GM18858 (cell line): ENCODE results near the gene ECHDC1.
A peak's percentile ranks its signal among the peaks of the same experiment; 100 is the strongest.

Experiments
- ATAC-seq: cut with Tn5 transposase; IDR thresholded peaks from one replicate; pipeline ENCODE4 v1.9.1; 2021; ENCODE audit not compliant: unreplicated experiment

Gene ECHDC1

DNA sequence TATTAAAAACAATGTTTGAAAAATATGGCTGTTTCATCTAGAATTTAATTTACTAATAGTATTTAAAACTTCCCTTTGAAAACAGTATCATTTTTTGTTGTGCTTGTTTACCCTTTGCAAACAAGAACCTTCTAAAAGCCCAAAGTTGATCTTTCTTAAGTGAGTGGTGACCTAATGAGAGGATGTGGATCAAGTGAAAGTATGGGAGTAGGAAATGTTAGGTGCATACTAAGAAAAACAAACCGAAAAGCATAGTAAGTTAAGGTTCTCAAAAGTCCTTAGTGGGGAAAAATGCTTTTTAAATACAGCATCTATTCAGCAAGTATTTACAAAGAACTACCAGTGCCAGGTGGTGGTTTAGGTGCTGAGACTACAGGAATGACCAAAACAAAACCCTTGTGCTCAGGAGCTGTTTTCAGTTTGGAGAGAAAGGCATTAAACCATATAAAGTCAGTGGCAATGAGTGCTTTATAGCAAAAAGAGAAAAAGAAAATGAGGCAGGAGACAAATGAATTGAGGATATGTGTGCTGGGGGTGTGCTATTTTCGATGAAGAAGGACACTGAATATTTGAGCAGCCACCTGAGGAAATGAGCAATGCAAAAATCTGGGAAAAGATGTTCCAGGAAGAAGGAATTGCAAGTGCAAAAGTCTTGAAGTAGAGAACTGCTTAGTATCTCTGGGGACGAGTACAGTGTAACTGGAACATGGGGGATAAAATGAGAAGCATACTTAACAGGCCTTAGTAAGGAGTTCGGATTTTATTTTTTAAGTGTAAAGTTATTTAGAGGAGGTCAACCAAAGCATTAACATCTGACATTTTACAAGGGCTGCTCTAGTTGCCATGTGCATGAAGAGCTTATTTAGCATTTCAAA lies 52.8 kb downstream of the ECHDC1 start:
- ATAC-seq = peak; percentile 40

DNA sequence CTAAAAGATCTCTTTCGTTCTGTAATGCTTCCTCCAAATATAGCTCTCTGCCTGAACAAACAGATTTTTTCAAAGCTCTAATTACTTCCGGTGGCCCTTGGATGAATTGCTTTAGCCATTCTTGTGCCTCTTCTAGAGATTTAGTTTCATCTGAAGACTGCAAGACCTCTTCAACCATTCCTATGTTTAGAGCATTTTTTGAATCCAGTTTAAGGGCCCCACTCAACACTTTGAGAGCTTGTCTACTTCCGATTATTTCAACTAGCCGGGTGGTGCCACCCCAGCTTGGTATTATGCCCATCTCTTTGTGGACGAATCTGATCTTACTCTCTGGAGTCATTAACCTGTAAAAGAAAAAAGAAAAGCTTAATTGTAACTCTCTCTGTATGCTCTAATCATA lies 53.5 kb downstream of the ECHDC1 start:
- no peak for ATAC-seq

DNA sequence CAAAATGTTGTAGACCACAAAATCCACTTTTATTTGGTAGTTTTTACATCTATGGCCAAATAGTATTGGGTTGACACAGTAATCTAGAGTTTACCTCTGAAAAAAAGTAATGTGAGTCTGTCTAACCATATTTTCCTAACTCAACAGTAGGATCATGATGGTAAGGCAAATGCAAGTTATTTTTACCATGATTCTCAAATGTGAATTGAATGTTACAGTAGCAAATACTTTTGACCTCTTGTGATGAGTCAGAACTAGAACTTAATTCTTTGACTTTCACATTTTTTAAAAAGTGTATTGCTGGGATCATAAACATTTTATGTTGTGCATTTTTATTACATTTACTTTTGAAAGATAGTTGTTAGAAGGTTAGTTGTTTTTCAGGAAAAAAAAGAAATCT lies 54.7 kb downstream of the ECHDC1 start:
- ATAC-seq = peak; percentile 26

DNA sequence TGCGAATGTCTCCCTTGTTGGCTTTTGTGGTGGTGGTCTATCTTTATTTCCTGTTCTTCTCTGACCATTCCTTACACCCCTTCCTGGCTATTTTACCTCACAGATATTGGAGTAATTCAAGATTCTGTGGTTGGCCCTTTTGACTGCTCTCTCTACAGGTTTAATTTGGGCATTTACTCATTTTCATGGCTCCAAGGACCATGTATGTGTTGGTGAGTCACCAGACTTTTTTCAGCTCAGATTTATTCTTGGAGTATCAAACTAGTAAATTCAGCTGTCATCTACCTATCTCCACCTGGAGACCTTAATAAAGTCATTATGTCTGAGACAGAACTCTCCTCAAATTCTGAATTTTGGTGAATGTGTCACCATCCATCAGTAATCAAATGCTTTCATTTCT lies 61.2 kb downstream of the ECHDC1 start:
- no peak for ATAC-seq

DNA sequence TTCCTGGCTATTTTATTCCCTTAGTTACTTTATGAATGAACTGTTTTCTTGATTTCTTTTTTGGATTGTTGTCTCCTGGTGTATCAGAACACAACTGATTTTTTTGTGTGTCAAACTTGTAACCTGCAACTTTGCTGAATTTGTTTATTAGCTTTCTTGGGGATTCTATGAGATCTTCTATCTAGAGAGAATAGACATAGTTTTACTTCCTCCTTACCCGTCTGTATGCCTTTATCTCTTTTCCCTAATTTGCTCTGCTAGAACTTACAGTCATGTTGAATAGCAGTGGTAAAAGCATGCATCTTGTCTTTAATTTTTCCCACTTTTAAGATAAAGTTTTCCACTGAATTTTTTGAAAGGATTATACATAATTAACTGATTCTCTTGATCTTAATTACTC lies 63.6 kb downstream of the ECHDC1 start:
- ATAC-seq = peak; percentile 52

DNA sequence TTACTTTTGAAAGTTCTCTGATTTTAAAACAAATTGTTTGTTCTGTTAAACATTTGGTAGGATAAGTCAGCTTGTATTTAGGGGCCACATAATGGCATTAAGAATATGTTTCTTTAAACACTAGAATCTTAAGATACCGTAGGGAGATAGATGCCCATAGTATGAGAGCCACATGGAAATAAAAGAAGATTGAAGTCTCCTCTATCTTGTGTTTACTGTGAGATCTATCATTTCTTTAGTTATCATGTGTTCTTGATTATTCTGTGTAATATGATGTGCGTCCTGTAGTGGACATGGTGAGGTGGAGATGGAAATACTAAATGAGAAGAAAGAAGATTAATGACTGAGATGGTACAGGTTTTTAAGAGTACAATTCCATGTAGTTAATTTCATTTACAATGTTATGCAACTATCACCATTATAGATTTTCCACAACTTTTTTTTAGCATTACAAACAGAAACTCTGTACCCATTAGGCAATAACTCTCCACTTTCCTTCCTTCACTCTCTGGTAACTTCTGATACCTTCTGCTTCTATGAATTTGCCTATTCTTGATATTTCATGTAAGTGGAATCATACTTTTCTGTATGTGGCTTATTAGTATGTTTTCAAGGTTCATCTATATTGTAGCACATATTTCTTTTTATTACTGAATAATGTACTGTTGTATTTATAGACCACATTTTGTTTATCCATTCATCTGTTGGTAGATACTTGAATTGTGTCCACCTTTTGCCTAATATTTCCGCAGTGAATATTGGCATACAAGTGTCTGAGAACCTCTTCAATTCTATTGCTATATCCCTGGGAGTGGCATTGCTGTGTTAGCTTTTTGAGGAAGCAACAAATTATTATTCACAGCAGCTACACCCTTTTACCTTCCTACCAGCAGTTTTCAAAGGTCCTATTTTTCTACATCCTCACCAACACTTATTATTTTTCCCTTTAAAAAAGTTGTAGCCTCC lies 65.2 kb downstream of the ECHDC1 start:
- no peak for ATAC-seq

DNA sequence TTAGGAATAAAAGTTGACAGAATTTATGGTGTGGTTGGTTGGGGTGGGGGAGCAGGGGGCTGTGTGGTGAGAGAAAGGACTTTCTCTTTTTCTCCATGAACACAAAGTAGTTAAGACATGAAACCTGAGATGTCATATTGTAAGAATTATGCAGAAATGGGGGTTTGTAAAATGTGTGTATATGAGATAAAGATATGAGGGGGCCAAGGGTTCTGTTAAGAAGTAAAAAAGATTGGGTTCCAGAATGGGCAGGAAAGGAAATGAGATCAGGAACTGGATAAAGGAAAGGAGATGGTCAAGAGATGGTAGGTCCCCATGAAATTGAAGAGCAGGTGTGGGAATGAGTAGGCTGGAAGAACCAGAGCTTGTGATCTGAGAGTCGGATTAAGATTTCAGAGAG lies 67.1 kb downstream of the ECHDC1 start:
- ATAC-seq = no peak

DNA sequence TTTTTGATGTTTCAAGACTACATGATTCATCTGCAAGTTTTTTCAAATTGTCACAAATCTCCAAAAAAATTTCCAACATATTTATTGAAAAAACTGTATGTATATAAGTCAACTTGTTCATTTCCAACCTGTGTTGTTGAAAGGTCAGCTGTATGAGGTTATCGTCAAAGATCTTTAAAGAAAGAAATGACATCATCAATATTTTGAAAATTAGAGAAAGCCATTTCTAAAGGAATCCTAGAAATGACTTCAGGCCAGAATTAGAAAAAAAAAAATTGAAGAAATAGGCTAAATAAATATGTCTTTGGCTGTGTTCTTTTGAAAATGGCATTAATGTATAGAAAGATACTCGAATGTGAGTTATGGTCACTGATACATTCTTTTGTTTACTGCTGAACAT lies 69.9 kb downstream of the ECHDC1 start:
- ATAC-seq = no peak

DNA sequence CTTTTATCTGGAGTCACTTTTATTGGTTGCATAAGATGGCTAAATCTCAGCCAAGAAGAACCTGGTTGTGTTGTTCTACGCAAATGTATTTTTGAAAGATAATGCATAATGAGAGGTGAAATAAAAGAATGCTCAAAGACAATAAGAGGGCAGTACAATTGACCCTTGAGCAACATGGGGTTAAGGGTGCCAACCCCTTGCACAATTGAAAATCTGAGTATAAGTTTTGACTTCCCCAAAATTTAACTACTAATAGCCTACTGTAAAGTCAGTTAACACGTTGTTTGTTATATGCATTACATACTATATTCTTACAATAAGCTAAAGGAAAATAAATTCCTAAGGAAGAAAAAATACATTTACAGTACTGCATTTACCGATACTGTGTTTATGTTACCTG lies 70.8 kb downstream of the ECHDC1 start:
- no peak for ATAC-seq

DNA sequence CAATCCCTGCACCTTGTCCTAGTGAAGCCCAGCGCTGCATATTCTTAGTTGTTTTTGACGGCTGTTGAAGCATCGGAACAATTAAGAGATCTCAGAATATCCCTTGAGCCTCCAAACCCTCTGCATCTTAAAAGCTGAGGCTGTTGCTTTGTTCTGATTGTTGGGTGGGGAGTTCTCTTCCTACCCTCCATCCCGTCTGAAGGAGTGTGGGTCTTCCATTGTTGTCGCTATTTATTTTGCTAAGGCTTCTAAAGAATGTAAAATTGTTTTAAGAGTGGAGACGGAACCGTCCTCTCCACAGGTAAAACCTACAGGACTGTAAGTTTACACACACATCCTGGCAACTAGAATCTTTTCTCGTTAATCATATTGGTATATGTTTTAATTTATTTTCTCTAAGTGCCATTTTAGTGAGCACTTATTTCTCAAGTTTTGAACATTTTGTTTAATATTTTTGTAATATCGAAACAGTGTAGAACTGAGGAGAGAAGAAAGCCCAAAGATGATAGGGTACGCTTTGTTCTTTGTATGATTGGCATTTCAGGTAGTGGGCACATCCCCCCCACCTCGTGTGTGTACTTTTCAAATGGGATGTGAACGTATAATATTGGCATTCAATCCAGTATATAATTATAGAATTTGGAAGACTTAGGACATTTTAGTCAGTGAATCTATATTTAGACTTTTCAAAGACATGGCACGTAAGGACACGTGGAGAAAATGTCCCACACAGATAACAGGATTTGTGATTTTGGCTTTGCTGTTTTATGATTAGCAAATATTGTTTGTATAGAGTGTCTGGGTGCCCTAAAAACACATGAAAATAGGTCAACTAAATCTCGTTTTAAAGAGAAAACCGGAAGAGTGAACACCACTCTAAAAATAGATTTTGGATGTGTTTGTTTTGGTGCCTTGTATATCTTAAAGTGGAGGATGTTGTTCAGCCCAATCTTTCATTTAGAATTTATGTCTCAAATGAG lies 75.5 kb downstream of the ECHDC1 start:
- peak; percentile 1 for ATAC-seq

DNA sequence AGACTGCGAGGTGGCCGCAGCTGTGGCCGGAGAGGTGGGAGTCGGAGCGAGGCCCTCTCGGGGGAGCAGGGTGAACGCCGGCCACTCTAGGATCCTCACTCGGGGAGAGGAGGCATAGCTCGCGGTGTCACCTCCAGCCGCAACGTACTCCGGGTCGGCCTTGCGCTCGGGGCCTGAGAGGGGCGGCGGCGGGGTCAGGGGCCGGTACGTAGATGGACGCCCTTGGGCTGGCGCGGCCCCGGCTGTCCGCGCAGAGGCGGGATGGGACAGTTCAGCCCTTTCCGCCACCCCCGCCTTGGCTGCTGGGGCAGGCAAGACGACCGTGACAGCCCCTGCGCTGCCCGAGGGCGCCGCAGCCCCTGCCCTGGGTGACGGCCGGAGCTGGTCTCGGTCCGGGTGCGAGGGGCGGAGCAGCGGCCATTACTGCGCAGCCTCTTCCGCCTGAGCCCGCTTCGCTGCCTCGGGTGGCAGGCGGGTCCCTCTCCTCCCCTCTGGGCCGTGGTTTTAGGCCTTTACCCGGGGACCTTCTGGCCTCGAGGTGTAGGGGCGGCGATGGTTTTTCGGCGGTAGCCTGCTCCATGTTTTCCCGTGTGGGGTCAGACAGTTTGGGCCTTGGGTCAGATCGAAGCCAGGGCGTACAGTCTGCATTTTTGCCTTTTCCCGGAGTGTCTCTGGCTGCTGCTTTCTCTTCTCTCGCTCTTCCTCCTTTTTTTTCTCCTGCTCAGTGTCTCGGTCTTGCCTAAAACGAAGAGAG lies 76.3 kb downstream of the ECHDC1 start:
- ATAC-seq = peak; percentile 61

DNA sequence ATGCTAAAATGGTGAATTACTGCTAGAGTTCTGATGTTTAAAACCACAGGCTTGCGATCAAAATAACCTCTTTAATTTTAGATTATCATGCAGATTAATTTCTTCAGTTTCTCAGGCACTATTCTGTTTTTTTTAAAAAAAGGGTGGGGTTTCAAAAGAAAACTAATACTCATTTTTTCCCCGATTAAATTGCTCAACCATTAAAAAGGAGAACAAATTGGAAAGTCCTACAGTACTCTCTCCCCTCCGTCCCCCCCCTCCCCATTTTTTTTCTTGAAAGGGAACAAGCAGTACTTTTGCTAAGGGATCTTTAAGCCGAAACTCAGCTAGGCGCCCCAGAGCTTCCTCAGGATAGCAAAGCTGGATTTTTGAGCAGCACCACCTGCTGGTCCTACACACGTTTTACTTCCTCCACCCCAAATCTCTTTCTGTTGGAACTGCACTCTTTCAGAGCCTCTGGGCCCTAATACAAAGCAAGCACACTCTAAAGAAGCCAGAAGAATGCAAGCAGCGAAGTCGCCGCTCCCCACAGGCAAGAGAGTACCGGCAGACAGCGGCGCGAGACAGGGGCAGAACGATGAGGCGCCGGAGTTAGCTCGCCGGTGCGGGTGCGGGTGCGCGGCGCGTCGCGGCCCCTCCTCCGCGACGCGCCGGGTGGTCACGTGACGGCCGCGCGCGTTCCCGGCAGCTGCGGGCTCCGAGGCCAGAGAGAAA lies 77.1 kb downstream of the ECHDC1 start, which contains the start of gene RNF146:
TSS of gene RNF146 (plus strand) at position 687 of the 714 bp plus-strand sequence. CDS start 13,475 bp downstream, outside the sequence.
- peak; percentile 67 for ATAC-seq

DNA sequence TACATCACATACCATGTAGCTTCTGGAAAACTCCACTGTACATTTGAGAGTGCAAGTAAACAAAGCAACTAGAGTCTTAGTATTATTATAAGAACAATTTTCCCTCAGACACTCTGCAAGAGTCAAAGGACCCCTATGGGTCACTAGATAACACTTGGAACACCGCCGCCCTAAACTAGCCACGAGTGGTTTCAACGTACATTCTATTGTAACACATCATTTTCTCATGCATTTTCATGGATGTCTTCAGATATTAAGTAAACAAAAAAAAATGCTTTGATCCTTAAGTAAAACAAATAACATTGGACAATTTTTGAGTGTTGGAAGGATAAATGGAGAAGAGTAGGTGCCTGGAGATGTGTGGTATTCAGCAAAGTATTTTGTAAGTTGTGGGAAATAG lies 79.9 kb downstream of the ECHDC1 start:
- no peak for ATAC-seq

DNA sequence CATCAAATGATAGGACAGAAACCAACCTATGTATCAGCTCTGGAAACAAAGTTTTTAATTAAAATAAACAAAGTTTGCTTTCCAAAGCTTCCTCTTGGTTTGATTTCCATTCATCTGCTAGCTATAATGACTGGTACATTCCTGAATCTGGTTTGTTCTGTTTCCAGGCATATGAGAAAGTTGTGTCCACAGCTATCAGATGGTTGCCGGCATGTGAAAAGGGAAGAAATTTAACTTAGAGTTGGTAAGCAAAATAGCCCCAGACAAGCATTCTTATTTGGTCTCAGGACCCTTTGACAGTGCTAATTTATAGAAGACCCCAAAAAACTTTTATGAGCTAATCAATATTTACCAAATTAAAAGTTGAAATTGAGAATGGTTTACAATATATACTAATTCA lies 80.5 kb downstream of the ECHDC1 start:
- ATAC-seq = no peak

DNA sequence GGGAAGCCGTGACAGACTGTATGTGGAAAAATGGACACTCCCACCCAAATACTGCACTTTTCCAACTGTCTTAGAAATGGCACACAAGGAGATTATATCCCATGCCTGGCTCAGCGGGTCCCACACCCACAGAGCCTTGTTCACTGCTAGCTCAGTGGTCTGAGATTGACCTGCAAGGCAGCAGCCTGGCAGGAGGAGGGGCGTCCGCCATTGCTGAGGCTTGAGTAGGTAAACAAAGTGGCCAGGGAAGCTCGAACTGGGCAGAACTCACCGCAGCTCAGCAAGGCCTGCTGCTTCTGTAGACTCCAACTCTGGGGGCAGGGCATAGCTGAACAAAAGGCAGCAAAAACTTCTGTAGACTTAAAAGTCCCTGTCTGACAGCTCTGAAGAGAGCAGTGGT lies 88.1 kb downstream of the ECHDC1 start:
- ATAC-seq = no peak

DNA sequence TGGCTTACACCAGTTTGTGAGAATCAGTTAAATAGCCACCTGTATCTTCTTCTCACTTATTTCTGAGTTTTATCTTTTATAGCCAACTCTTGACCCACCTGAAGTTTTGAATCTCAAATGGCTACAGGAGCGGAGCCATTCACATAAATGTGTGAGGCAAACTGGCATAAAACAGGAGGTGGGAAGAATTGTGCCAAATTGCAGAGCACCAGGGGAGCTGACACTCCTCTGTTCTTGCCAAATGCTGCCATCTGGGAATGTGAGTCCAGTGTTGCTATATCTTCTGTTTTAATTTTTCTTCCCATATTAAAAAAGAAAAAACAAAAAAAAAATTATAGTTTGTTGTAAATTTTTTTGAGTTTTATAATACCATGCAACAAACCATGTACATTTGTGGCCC lies 93.8 kb downstream of the ECHDC1 start:
- ATAC-seq = no peak

DNA sequence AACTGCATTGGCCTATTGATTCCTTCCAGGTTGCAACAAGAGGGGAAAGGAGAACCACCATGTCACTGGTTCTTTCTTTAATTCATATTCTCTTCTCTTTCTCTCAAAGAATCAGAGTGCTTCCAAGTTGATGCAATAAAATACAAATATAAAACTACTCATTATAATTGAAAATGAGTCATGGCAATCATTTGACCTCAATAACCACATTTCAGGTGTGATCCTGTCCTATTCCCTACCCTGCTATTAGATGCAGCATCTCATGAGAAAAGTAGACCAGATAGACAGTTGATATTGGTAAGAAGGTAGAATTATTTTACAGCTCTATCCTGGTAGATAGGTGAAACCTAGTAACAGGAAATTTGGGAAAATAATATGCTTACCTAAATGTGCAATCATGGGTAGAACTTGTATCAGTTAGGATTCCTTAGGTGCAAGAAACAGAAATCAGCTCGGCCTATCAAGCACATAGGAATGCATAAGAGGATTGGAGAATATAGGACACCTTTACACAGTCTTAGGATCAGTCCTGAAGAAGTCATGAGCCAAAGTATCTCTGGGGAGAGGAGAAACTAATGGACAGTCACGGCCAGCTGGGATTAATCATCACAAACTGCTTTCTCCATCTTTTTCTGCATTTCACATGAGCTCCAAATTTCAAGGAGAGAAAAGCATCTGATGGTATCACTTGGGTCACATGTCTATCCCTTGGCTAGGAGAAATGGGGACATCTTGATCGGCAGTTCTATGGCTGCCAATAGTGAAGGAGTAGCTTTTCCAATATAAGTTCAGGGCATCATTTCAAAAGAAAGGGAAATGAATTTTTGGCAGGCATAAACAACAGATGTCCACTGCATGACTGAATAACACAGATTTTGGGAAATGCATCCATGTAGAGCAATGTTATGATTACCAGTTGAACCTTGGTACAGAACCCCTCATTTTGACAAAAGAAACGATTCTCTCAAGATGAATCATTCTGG lies 96.0 kb downstream of the ECHDC1 start:
- ATAC-seq = no peak

DNA sequence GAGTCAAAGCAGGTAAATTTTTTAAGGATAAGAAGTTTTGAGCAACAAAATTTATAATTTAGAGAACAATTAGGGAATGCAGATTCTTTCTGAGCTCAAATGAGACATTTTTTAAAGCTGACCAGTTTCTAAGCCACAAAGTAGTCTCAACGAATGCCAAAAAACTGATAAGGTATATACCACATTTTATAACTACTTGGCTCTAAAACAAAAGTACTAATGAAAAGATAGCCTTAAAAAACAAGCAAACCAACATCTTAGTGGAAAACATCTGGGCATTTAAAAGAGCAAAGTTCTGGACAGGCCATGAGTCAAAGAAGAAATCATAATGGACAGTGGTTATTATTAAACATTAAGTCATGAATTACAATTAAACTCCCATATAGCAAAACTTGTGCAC lies 99.9 kb downstream of the ECHDC1 start:
- ATAC-seq = no peak
